ENCODE measurements around the gene TTC24.

Gene TTC24

DNA sequence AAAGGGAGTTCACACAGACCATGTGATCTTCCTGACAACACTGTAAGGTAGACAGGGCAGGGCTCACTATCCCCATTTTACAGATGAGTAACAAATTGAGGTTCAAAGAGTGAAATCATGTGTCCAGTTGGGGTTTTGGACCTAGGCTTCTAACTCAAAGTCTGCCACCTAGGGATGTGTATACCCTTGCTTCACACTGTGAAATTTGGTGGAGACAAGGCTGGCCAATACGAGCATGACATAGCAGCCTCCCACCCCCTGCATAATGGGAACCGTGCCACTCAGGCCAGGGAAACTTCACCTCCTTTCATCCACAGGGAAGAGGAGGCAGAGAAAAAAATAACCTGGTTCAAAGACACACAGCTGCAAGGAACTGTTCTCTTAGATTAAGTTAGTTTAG, 14.0 kb upstream of the TTC24 start:
- Mint-ChIP-seq H3K27me3 (no peaks in the 10 kb centered on the region), H3K36me3 (ENCODE audit: low read depth) (no peaks in the 10 kb centered on the region), H3K27ac (no peak overlapping the region), H3K4me3 (no peak overlapping the region), H3K4me1 (ENCODE audit: low read depth) (peaks cover 16% of the 10 kb centered on the region), H3K9me3 (no peaks in the 10 kb centered on the region)
- intact Hi-C loops (cut with micrococcal nuclease) = no loop called here

DNA sequence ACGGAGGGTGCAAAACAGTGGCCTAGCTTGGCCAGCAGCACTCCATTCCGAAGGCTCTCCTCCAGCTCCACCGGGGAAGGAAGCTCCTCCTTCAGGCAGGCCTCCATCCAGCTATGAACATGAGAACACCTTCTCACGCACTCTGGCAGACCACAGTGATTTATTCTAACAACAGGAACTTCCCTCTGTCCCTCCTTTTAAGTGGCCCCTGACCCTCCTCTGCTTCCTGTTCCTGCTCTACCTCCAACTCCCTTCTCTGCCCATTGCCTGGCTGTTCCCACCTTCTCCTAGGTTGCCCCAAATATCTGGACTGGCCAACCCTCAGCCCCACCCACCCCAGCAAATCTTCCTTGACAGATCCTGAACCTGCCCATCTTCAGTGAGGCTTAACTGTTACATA, 13.1 kb upstream of the TTC24 start:
- peaks cover 21% of the 10 kb centered on the region for H3K4me1 Mint-ChIP-seq (ENCODE audit: low read depth)
- no peaks in the 10 kb centered on the region for H3K9me3 Mint-ChIP-seq
- no peaks in the 10 kb centered on the region for H3K36me3 Mint-ChIP-seq (ENCODE audit: low read depth)
- H3K4me3 Mint-ChIP-seq = no peak overlapping the region
- H3K27ac Mint-ChIP-seq = no peak overlapping the region
- H3K27me3 Mint-ChIP-seq = no peaks in the 10 kb centered on the region
- intact Hi-C loops (cut with micrococcal nuclease) = no loop called here

DNA sequence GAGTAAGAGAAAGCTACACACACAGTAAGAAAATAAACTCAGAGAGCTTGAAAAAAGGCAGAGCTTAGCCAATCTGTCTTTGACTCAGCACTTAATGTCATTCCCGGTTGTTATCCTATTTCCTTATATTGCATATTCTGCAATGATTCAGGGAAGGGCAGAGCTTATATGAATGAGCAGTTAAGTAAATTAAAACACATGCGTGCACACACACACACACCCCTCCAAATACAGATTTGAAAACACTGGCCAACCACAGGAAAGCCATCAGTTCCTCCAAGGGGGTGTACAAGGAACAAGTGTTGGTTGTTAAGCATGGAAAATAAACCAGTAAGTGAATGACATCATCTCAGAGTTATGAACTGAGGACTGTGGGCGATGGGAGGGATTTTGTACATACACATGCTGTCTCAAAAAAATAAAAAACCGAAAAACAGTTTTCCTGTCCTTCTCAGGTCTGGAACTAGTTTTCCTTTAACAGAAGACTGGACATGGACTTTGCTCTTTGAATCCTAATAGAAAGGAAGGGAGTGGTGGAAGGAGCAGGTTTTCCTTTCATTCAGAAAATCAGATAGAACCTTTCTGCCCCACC, 8.2 kb upstream of the TTC24 start:
- Mint-ChIP-seq H3K9me3 (no peaks in the 10 kb centered on the region), H3K36me3 (ENCODE audit: low read depth) (no peaks in the 10 kb centered on the region), H3K27ac (peak overlapping the region; percentile 33), H3K4me1 (ENCODE audit: low read depth) (peaks cover 37% of the 10 kb centered on the region), H3K27me3 (peaks cover 6% of the 10 kb centered on the region), H3K4me3 (no peak overlapping the region)
- intact Hi-C loops (cut with micrococcal nuclease) = loop anchor here (5.0 kb wide), 2 partner anchors 69 to 89 kb away; partner anchors contain the start of gene MEF2D

DNA sequence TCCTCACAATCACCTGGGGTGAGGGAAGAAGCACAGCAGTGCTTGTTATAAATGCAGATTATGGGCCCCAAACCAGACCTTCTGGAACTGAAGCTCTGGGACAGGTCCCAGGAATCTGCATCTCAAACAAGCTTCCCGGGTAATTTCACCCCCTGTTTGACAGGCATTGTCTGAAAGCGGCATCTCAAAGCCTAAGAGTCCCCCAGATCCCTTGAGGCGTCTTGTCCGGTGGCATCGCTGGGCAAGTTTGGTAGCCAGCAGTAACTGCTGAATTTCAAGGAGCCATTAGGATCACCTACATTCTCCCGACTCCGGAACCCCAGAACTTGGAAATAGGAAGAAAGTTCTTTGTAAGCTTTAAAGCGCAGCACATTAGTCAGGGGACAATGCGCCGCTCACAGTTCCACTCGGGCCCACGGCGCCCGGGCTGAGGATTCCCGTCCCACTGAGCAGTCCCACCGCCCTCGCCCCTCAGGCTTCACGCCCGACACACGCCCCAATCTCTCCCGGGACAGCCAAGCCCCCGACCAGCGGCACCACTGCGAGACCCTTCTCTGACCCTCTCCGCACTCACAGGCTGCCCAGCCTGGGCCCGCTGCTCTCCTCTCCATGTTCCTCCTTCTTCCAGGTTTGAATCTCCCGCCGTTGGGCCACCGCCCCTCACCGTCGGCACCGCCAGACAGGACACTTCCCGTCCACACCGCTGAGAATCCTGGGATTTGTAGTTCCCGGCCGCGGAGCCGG, 7.4 kb upstream of the TTC24 start, which contains the start of gene IQGAP3:
TSS of gene IQGAP3 (minus strand) at position 647 of the 744 bp plus-strand sequence. CDS start at position 611, 36 bp downstream.
- H3K27me3 Mint-ChIP-seq = peaks cover 6% of the 10 kb centered on the region
- H3K36me3 Mint-ChIP-seq (ENCODE audit: low read depth) = no peaks in the 10 kb centered on the region
- H3K9me3 Mint-ChIP-seq = no peaks in the 10 kb centered on the region
- peak within 1 kb of the TSS; percentile 33 for H3K27ac Mint-ChIP-seq
- peaks cover 33% of the 10 kb centered on the region for H3K4me1 Mint-ChIP-seq (ENCODE audit: low read depth)
- peak within 1 kb of the TSS; percentile 76 for H3K4me3 Mint-ChIP-seq
- intact Hi-C loops (cut with micrococcal nuclease) = loop anchor here (5.0 kb wide), 2 partner anchors 70 to 90 kb away; partner anchors contain the start of gene MEF2D

DNA sequence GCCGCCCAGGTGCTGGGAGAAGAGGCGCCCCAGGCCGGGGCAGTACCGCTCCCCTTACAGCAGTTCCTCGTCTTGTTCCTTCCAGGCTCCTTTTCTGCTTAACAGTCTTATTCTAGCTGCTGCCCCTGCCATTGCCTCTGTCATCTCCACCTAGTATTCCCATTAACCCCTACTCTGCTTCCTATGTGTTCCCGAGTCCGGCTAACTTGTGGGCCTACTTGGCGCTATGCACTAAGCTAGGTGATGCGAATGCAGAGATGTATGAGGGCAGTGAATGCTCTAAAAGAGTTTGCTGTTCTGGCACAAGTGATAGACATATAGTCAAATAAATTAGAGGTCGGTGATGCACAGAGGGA, 6.9 kb upstream of the TTC24 start:
- H3K9me3 Mint-ChIP-seq = no peaks in the 10 kb centered on the region
- peak overlapping the region; percentile 33 for H3K27ac Mint-ChIP-seq
- H3K4me3 Mint-ChIP-seq = peak overlapping the region; percentile 76
- no peaks in the 10 kb centered on the region for H3K36me3 Mint-ChIP-seq (ENCODE audit: low read depth)
- peaks cover 33% of the 10 kb centered on the region for H3K4me1 Mint-ChIP-seq (ENCODE audit: low read depth)
- intact Hi-C loops (cut with micrococcal nuclease) = loop anchor here (5.0 kb wide), 2 partner anchors 70 to 90 kb away; partner anchors contain the start of gene MEF2D
- peaks cover 6% of the 10 kb centered on the region for H3K27me3 Mint-ChIP-seq

DNA sequence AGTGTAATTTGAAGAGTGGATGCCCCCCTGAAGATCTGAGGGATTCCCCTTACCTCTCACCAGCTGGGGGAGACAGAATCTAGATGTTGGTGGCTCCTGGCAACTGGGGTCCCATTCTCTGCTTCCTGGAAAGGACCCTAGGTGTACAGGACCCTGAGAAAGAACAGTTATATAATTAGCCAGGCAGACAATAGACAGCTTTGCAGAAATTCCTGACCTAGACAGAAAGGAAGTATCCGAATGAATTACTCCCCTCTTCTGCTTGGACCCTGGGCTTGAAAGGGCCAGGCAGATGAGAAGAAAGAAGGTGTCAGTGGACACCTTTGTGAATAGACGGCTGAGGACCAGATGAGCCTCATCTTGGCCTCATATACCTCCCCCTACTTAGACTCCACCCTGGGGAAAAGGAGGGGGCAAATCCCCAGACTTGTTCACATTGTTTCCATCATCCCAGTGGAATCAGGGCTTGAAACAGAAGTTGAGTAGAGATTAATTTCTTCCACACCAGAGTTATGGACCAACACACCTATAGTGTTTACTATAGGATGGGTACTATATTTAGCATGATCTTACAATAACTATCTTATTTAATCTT, 5.4 kb upstream of the TTC24 start:
- H3K9me3 Mint-ChIP-seq = no peaks in the 10 kb centered on the region
- intact Hi-C loops (cut with micrococcal nuclease) = loop anchor here (5.0 kb wide), 2 partner anchors 72 to 92 kb away; partner anchors contain the start of gene MEF2D
- H3K36me3 Mint-ChIP-seq (ENCODE audit: low read depth) = no peaks in the 10 kb centered on the region
- no peak overlapping the region for H3K4me3 Mint-ChIP-seq
- peaks cover 33% of the 10 kb centered on the region for H3K4me1 Mint-ChIP-seq (ENCODE audit: low read depth)
- H3K27ac Mint-ChIP-seq = no peak overlapping the region
- peaks cover 6% of the 10 kb centered on the region for H3K27me3 Mint-ChIP-seq

DNA sequence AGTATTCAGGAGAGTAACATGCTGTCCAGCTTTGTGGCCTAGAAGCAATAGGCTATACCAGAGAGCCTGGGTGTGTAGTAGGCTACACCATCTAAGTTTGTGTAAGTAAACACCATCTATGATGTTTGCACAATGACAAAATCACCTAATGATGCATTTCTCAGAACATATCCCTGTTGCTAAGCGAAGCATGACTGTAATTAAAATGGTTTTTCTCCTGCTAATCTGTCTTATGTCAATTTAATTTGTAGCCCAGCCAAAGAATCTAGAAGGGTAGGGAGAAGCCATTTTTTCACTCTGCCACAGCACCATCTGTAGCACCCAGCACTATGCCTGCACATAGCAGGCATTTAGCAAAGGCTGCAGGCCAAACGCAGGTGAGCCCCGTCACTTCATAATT, 2.0 kb upstream of the TTC24 start:
- H3K27me3 Mint-ChIP-seq = peaks cover 9% of the 10 kb centered on the region
- no peaks in the 10 kb centered on the region for H3K9me3 Mint-ChIP-seq
- no peak overlapping the region for H3K27ac Mint-ChIP-seq
- H3K4me3 Mint-ChIP-seq = no peak overlapping the region
- peaks cover 15% of the 10 kb centered on the region for H3K4me1 Mint-ChIP-seq (ENCODE audit: low read depth)
- intact Hi-C loops (cut with micrococcal nuclease) = no loop called here
- H3K36me3 Mint-ChIP-seq (ENCODE audit: low read depth) = no peaks in the 10 kb centered on the region

DNA sequence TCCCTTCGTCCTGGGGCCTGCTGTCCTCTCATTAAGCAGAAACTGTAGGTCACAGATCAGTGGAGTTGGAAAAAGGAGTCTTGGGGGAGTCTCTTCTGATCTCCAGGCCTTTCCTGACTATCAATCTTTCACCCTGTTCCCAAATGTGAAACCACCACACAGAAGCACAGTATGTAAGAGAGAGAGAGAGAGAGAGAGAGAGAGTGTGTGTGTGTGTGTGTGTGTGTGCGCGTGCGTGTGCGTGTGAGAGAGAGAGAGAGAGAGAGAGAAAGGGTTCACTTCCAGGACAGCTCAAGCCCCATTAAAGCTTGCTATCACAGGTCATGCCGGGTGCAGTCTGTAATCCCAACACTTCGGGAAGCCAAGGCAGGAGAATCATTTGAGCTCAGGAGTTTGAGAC, 1.5 kb upstream of the TTC24 start:
- peaks cover 15% of the 10 kb centered on the region for H3K4me1 Mint-ChIP-seq (ENCODE audit: low read depth)
- no peak overlapping the region for H3K27ac Mint-ChIP-seq
- intact Hi-C loops (cut with micrococcal nuclease) = no loop called here
- no peak overlapping the region for H3K4me3 Mint-ChIP-seq
- peaks cover 8% of the 10 kb centered on the region for H3K27me3 Mint-ChIP-seq
- H3K36me3 Mint-ChIP-seq (ENCODE audit: low read depth) = no peaks in the 10 kb centered on the region
- H3K9me3 Mint-ChIP-seq = no peaks in the 10 kb centered on the region

DNA sequence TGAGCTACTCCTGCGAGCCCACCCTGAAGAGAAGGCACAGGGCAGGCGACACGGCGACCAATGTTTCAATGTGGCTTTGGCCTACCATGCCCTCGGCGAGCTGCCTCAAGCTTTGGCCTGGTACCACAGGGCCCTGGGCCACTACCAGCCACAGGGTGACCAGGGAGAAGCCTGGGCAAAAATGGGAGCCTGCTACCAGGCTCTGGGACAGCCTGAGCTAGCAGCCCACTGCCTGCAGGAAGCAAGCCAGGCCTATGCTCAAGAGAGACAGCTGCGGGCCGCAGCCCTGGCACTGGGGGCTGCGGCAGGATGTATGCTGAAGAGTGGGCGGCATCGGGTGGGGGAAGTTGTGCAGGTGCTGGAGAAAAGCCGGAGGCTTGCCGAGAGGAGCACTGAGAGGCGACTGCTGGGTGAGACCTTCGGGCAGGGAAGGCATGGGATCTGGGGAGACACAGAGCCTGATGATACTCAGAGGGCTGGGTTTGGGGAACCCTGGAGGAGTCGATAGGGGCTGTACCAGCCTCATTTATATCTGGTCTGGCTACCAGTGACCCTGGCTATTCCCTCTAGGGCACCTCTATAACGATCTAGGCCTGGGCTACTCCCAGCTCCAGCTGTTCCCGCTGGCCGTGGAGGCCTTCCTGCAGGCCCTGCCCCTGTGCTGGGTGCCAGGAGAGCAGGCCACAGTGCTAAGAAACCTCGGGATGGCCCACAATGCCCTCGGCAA, 2.3 kb downstream of the TTC24 start:
- Mint-ChIP-seq H3K4me1 (ENCODE audit: low read depth) (peaks cover 26% of the 10 kb centered on the region), H3K27me3 (peaks cover 5% of the 10 kb centered on the region), H3K36me3 (ENCODE audit: low read depth) (no peaks in the 10 kb centered on the region), H3K9me3 (no peaks in the 10 kb centered on the region), H3K27ac (peak overlapping the region; percentile 24), H3K4me3 (no peak overlapping the region)
- intact Hi-C loops (cut with micrococcal nuclease) = no loop called here

DNA sequence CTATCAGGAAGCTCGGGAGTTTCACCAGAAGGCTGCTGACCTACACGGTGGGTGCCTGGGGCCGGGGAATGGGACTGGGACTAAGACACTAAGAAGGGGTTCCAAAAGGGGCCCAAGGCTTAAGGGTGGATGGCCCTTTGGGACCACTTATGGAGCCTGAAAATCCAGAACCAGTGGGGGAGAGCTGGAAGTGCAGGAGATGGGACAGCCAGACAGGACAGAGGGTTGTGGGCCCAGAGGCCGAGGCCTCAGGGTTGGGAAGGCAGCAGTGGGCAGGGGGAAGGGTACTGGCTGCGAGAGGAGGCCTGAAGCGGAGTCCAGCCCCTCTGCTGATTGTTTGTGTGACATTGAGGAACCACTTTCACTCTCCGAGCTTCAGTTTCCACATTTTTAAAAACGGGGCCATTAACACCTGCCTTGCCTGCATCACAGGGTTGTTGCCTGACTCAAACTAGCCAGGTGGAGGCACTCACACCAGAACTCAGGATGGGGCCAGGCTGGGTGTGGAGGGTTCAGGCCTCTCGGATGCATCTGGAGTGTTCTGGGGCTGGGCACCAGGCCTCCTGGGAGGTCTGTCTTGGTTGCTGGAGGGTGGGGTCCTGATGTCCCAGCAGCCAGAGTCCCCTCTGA, 3.0 kb downstream of the TTC24 start:
- H3K4me1 Mint-ChIP-seq (ENCODE audit: low read depth) = peaks cover 26% of the 10 kb centered on the region
- H3K27ac Mint-ChIP-seq = peak overlapping the region; percentile 24
- no peaks in the 10 kb centered on the region for H3K36me3 Mint-ChIP-seq (ENCODE audit: low read depth)
- intact Hi-C loops (cut with micrococcal nuclease) = no loop called here
- H3K9me3 Mint-ChIP-seq = no peaks in the 10 kb centered on the region
- H3K4me3 Mint-ChIP-seq = no peak overlapping the region
- H3K27me3 Mint-ChIP-seq = peaks cover 5% of the 10 kb centered on the region

DNA sequence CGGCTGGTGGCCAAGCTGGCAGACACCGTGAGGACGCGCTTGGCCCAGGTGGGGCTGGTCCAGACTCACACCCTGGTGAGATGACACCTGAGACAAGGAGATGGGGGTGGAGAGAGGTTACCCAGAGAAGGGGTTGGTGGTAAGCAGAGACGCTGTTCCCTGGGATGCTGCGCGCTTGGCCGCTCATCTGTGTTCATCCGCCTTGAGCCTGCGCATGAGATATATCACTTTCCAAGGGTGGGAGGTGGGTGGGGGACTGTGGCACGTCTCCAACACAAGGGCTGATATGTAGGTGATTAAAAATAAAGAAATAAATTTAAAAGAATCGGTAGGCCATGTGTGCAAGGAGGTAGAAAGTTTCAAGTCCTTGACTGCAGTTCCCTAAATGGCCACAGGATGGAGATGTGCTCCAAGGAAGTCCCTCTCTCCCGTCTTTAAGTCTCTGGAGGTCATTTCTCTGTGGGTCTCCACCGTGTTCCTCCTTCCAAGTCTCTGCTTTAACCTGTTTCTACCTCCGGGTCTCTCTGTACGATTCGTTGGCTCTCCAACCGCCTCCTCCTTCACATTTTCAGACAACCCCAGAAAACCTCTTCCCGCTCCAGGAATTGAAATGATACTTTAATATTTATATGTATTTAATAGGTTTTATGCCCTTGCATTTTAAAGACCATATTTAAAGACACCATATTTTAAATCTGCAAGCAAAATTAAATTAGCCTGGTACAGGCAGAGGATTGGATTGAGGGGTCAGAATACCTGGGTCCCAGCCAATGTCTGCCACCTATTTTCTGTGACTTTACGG, 4.5 kb downstream of the TTC24 start:
- H3K27me3 Mint-ChIP-seq = peaks cover 5% of the 10 kb centered on the region
- H3K27ac Mint-ChIP-seq = no peak overlapping the region
- intact Hi-C loops (cut with micrococcal nuclease) = loop anchor here (1.0 kb wide), 1 partner anchor 24 kb away; no protein-coding TSS in a partner anchor
- H3K4me1 Mint-ChIP-seq (ENCODE audit: low read depth) = peaks cover 26% of the 10 kb centered on the region
- H3K36me3 Mint-ChIP-seq (ENCODE audit: low read depth) = no peaks in the 10 kb centered on the region
- no peaks in the 10 kb centered on the region for H3K9me3 Mint-ChIP-seq
- no peak overlapping the region for H3K4me3 Mint-ChIP-seq

DNA sequence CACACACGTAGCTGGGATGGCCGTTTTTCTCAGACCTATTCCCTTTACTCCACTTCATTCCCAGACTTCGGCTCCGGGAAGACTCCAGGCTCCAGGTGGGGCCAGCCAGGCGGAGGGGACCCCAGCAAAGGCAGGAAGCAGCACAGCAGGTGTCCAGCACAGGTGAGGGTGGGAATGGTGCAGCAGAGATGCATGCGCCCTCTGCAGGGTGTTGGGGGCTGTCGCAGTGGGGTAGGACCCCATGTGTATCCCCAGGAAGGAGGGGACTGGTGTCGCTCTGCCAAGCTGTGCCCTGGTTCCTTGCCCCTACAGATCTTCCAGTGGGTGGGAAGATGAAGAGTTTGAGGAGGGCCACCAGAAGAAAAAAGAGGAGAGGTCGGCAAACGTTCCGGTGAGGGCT, 5.3 kb downstream of the TTC24 start:
- H3K4me3 Mint-ChIP-seq = no peak overlapping the region
- no peaks in the 10 kb centered on the region for H3K36me3 Mint-ChIP-seq (ENCODE audit: low read depth)
- no peaks in the 10 kb centered on the region for H3K9me3 Mint-ChIP-seq
- intact Hi-C loops (cut with micrococcal nuclease) = loop anchor here (1.0 kb wide), 1 partner anchor 23 kb away; no protein-coding TSS in a partner anchor
- peaks cover 5% of the 10 kb centered on the region for H3K27me3 Mint-ChIP-seq
- peaks cover 26% of the 10 kb centered on the region for H3K4me1 Mint-ChIP-seq (ENCODE audit: low read depth)
- H3K27ac Mint-ChIP-seq = no peak overlapping the region

DNA sequence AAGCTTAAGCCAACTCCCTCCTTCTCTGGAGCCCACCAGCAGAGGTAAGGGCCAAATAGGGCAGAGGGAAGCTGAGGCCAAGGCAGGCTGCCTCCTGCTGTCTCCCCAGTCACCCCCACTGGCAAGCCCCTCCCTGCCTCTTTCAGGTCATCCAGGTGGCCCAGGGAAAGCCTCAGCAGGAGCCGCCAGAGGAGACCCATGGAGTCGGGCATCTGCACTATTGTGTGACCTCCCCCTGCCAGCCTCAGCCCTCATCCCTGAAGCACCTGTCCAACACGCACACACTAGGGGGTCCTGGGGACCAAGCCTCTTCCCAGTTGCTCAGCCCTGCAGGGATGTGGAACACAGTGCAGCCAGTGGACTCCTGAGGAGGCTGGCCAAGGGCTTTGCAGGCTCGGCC, 6.8 kb downstream of the TTC24 start:
- intact Hi-C loops (cut with micrococcal nuclease) = no loop called here
- no peaks in the 10 kb centered on the region for H3K9me3 Mint-ChIP-seq
- H3K4me1 Mint-ChIP-seq (ENCODE audit: low read depth) = peaks cover 26% of the 10 kb centered on the region
- no peak overlapping the region for H3K27ac Mint-ChIP-seq
- H3K4me3 Mint-ChIP-seq = no peak overlapping the region
- H3K36me3 Mint-ChIP-seq (ENCODE audit: low read depth) = no peaks in the 10 kb centered on the region
- peaks cover 5% of the 10 kb centered on the region for H3K27me3 Mint-ChIP-seq
